GM12891 (cell line): ENCODE results near the gene LRRC15.
A peak's percentile ranks its signal among the peaks of the same experiment; 100 is the strongest.

Source experiments
- DNase-seq: peaks from one replicate; pipeline ENCODE4 v3.0.0; 2011; ENCODE audit warnings: low spot score; ENCODE audit not compliant: insufficient read length
- FAIRE-seq: peaks from 2 replicates; lab custom pipeline; 2011; peaks lifted over from hg19 to GRCh38; lab: Jason Lieb, UNC
- PAX5 ChIP-seq: IDR thresholded peaks from 2 replicates; pipeline ENCODE4 v1.6.1; 2011; ENCODE audit warnings: low read length, moderate library complexity, mild to moderate bottlenecking; ENCODE audit not compliant: insufficient read depth, severe bottlenecking
- POLR2A ChIP-seq: IDR thresholded peaks from 2 replicates; pipeline ENCODE4 v1.6.1; 2011; ENCODE audit warnings: low read depth, low read length, control low read depth
- POLR2AphosphoS5 ChIP-seq: IDR thresholded peaks from 2 replicates; pipeline ENCODE4 v1.6.1; 2011; ENCODE audit warnings: low read depth, low read length, control low read depth
- POU2F2 ChIP-seq: IDR thresholded peaks from 2 replicates; pipeline ENCODE4 v1.6.1; 2011; ENCODE audit warnings: low read depth, mild to moderate bottlenecking, control low read depth, low read length, moderate library complexity
- SPI1 ChIP-seq: IDR thresholded peaks from 2 replicates; pipeline ENCODE4 v1.6.1; 2011; ENCODE audit warnings: low read depth, low read length, control low read depth
- TAF1 ChIP-seq: IDR thresholded peaks from 2 replicates; pipeline ENCODE4 v1.6.1; 2011; ENCODE audit warnings: low read depth, low read length, control low read depth

The LRRC15 gene

DNA sequence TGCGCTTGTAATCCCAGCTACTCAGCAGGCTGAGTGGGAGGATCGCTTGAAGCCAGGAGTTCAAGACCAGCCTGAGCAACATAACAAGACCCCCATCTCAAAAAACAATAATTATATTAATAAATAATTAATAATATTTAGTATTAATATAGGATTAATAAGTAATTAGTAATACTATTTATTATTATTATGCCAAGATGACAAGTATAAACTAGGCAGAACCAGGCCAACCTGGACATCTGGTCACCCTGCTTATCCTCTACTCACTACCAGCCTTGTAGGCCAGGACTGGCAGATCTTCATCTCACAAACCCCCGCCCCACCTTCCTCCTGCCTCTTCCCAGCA lies 18.8 kb downstream of the LRRC15 start:
- DNase-seq (no peak), FAIRE-seq (no peak)
- TF ChIP-seq TAF1, result no peak
- TF ChIP-seq PAX5, result no peak
- no peak for TF ChIP-seq SPI1
- no peak for TF ChIP-seq POLR2A
- TF ChIP-seq POLR2AphosphoS5, result no peak

- no peak for FAIRE-seq
- no peak for DNase-seq
- TF ChIP-seq POLR2AphosphoS5, result no peak
- no peak for TF ChIP-seq POU2F2
- no peak for TF ChIP-seq SPI1
- no peak for TF ChIP-seq PAX5
- no peak for TF ChIP-seq TAF1
- no peak for TF ChIP-seq POLR2A
These were observed 21.2 kb downstream of the LRRC15 start for GRCh38 chr3:194348354-194348753.

GRCh38 chr3:194346621-194347020 lies 22.9 kb downstream of the LRRC15 start:
- TF ChIP-seq SPI1, result no peak
- TF ChIP-seq POU2F2, result no peak
- no peak for TF ChIP-seq POLR2AphosphoS5
- no peak for TF ChIP-seq PAX5
- TF ChIP-seq POLR2A, result no peak
- no peak for TF ChIP-seq TAF1
- FAIRE-seq (no peak), DNase-seq (no peak)

GRCh38 chr3:194346035-194346434 lies 23.5 kb downstream of the LRRC15 start:
- DNase-seq (no peak), FAIRE-seq (no peak)

GRCh38 chr3:194344012-194344411 lies 25.5 kb downstream of the LRRC15 start:
- FAIRE-seq (no peak), DNase-seq (peak; percentile 84)

More at GRCh38 chr3:194346035-194346434, 23.5 kb downstream of the LRRC15 start:
- no peak for TF ChIP-seq SPI1
- no peak for TF ChIP-seq POLR2A
- no peak for TF ChIP-seq POLR2AphosphoS5
- no peak for TF ChIP-seq PAX5
- TF ChIP-seq POU2F2, result no peak
- TF ChIP-seq TAF1, result no peak

DNA sequence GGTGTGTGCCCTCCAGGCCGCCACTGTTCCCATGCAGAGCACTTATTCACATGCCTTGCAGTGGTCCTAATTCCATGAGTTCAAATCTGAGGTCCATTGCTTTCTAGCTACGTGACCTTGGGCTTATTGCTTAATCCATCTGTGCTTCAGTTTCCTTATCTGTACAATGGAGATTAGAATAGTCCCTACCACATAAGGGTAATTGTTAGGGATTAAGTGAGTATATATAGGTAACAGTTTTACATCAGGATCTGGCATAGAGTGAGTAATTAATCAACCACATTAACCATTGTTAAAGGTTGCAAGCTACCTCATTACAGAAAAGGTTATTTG lies 26.0 kb downstream of the LRRC15 start:
- no peak for TF ChIP-seq TAF1
- FAIRE-seq (no peak), DNase-seq (no peak)

More at GRCh38 chr3:194344012-194344411, 25.5 kb downstream of the LRRC15 start:
- TF ChIP-seq TAF1 (no peak), SPI1 (no peak), PAX5 (no peak), POU2F2 (no peak), POLR2A (no peak), POLR2AphosphoS5 (no peak)

GRCh38 chr3:194342861-194343560 lies 26.5 kb downstream of the LRRC15 start:
- FAIRE-seq (no peak), DNase-seq (no peak)
- TF ChIP-seq POLR2A, result no peak
- no peak for TF ChIP-seq POLR2AphosphoS5
- TF ChIP-seq TAF1, result no peak
- no peak for TF ChIP-seq POU2F2
- TF ChIP-seq SPI1, result no peak
- TF ChIP-seq PAX5, result no peak

GRCh38 chr3:194340757-194341400 lies 28.7 kb downstream of the LRRC15 start:
- no peak for FAIRE-seq
- DNase-seq, result no peak
- TF ChIP-seq TAF1, result no peak
- no peak for TF ChIP-seq POLR2A
- no peak for TF ChIP-seq POLR2AphosphoS5
- no peak for TF ChIP-seq SPI1
- TF ChIP-seq PAX5, result no peak
- TF ChIP-seq POU2F2, result no peak

DNA sequence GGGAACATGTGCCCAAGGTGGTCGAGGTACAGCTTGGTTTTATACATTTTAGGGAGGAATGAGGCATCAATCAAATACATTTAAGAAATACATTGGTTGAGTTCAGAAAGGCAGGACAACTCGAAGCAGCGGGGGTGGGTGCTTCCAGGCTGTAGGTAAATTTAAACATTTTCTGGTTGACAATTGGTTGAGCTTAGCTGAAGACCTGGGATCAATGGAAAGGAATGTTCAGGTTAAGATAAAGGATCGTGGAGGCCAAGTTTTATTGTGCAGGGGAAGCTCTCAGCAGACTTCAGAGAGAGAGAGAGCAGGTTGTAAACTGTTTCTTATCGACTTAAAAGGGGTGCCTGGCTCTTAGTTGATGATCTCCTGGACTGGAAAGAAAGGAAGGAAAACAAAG lies 29.7 kb downstream of the LRRC15 start:
- TF ChIP-seq PAX5 (no peak), POLR2A (no peak), POU2F2 (no peak), TAF1 (no peak), SPI1 (no peak), POLR2AphosphoS5 (no peak)
- FAIRE-seq (no peak), DNase-seq (no peak)

GRCh38 chr3:194339356-194339755 lies 30.2 kb downstream of the LRRC15 start:
- FAIRE-seq (no peak), DNase-seq (no peak)
- TF ChIP-seq POLR2AphosphoS5 (no peak), SPI1 (no peak), POLR2A (no peak), POU2F2 (no peak), PAX5 (no peak), TAF1 (no peak)

DNA sequence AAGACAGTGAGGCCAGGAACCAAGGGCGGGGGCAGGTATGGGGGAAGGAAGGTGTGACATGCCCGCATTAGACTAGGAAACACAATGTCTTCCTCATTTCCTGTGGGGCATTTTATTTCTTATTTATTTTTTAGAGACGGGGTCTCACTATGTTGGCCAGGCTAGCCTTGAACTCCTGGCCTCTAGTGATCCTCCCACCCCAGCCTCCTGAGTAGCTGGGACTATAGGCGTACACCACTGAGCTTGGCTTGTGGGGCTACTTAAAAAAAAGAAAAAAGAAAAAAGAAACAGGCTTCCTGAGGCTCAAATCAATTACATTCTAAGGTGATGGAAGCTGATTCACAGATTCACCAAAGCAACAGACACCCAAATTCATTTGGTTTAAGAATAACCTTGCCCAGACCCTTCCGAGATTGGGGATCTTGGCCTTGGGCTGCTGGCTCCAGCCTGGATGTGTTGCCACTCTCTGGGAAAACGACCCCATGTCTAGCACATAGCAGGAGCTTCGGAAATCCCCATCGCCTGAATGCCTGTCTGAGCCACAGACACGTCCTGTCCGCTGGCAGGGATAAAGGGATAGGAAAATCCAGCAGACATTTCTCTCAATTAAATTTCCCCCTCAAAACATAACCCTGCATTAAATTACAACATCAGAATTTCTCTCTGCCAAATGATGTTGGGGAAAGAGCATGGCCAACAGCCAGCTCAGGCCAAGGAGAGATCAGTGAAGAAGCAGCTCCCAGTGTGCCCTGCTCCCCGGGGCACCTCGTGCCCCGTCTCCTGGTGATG lies 31.4 kb downstream of the LRRC15 start:
- FAIRE-seq, result no peak

More for the DNA sequence above, 31.4 kb downstream of the LRRC15 start:
- DNase-seq, result no peak
- TF ChIP-seq SPI1 (no peak), TAF1 (no peak), PAX5 (no peak), POLR2A (no peak), POLR2AphosphoS5 (no peak), POU2F2 (no peak)
